ENCODE measurements around the gene AMDHD2. TPM values are rescaled to one million over a fixed set of nuclear protein-coding genes. Genes with fewer than 3 reads are reported as not detected.

Gene AMDHD2
- total and polyA plus RNA-seq, 2 of the 13 experiments (the other 11 are each of a cell fraction or from before 2014, with no cell fraction given) = 33.5 to 39.1 TPM

GRCh38 chr16:2484898-2485508, 35.2 kb upstream of the AMDHD2 start (continued):
- TF ChIP-seq, protein P1, sequence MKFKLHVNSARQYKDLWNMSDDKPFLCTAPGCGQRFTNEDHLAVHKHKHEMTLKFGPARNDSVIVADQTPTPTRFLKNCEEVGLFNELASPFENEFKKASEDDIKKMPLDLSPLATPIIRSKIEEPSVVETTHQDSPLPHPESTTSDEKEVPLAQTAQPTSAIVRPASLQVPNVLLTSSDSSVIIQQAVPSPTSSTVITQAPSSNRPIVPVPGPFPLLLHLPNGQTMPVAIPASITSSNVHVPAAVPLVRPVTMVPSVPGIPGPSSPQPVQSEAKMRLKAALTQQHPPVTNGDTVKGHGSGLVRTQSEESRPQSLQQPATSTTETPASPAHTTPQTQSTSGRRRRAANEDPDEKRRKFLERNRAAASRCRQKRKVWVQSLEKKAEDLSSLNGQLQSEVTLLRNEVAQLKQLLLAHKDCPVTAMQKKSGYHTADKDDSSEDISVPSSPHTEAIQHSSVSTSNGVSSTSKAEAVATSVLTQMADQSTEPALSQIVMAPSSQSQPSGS (CRISPR knock-in tag; IDR thresholded peaks at IDR 0.05) = peak; percentile 56; the same call in 1 of the 2 replicates
- TF ChIP-seq NR2F2 (IDR thresholded peaks at IDR 0.05; ENCODE audit: borderline replicate concordance, low read depth) (peak; percentile 90), ZNF318 (CRISPR knock-in tag; IDR thresholded peaks at IDR 0.05) (no peak), MYNN (CRISPR knock-in tag; IDR thresholded peaks at IDR 0.05; ENCODE audit: low read depth) (no peak), ZNF34 (CRISPR knock-in tag; IDR thresholded peaks at IDR 0.05; ENCODE audit: borderline replicate concordance) (no peak), BHLHE40 (IDR thresholded peaks at IDR 0.05; ENCODE audit: low read length) (no peak), TRIM24 (CRISPR knock-in tag; IDR thresholded peaks at IDR 0.05) (no peak), ZNF562 (CRISPR knock-in tag; IDR thresholded peaks at IDR 0.05; ENCODE audit: borderline replicate concordance) (no peak), RCOR2 (CRISPR knock-in tag; IDR thresholded peaks at IDR 0.05) (no peak), KDM1A (CRISPR knock-in tag; IDR thresholded peaks at IDR 0.05) (no peak), FOXK1 (CRISPR knock-in tag; IDR thresholded peaks at IDR 0.05; ENCODE audit: borderline replicate concordance, low read depth) (peak; percentile 67; the same call in 1 of the 2 replicates), AGO1 (IDR thresholded peaks at IDR 0.05; ENCODE audit: low read depth, low read length, poor library complexity, severe bottlenecking) (no peak), REL (CRISPR knock-in tag; conservative IDR thresholded peaks at IDR 0.05) (no peak), RNF2 (conservative IDR thresholded peaks at IDR 0.05; ENCODE audit: low read depth) (no peak), ZNF260 (CRISPR knock-in tag; IDR thresholded peaks at IDR 0.05; ENCODE audit: borderline replicate concordance, low read depth) (no peak)
- TF ChIP-seq, protein P2, sequence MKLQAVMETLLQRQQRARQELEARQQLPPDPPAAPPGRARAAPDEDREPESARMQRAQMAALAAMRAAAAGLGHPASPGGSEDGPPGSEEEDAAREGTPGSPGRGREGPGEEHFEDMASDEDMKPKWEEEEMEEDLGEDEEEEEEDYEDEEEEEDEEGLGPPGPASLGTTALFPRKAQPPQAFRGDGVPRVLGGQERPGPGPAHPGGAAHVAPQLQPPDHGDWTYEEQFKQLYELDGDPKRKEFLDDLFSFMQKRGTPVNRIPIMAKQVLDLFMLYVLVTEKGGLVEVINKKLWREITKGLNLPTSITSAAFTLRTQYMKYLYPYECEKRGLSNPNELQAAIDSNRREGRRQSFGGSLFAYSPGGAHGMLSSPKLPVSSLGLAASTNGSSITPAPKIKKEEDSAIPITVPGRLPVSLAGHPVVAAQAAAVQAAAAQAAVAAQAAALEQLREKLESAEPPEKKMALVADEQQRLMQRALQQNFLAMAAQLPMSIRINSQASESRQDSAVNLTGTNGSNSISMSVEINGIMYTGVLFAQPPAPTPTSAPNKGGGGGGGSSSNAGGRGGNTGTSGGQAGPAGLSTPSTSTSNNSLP (IDR thresholded peaks at IDR 0.05; ENCODE audit: low read depth, low read length) = no peak
